Mucosa of stomach (tissue), 1 donor: ENCODE data around the gene LILRB2.
"Not testable (repeated sequence)": the region's sequence is repeated elsewhere in the genome, so short reads cannot be mapped to it uniquely, and the experiment has no call there.

Experiments used
- H3K27me3 ChIP-seq: one replicate; pipeline ENCODE4 v1.7.0; 2013; ENCODE audit warnings: mild to moderate bottlenecking, low read length; ENCODE audit not compliant: control insufficient read depth, insufficient read depth
- H3K36me3 ChIP-seq: one replicate; pipeline ENCODE4 v1.7.0; 2013; ENCODE audit warnings: low read length; ENCODE audit not compliant: control insufficient read depth, insufficient read depth
- H3K4me1 ChIP-seq: one replicate; pipeline ENCODE4 v1.7.0; 2013; ENCODE audit warnings: mild to moderate bottlenecking, low read length; ENCODE audit not compliant: control insufficient read depth, insufficient read depth
- H3K4me3 ChIP-seq: one replicate; pipeline ENCODE4 v1.7.0; 2013; ENCODE audit warnings: low read length
- H3K9ac ChIP-seq: one replicate; pipeline ENCODE4 v1.7.0; 2013; ENCODE audit warnings: mild to moderate bottlenecking, low read length, moderate library complexity
- H3K9me3 ChIP-seq: one replicate; pipeline ENCODE4 v1.7.0; 2013; ENCODE audit warnings: mild to moderate bottlenecking, low read length, moderate library complexity; ENCODE audit not compliant: control insufficient read depth
- donor health status: Pancreatic carcinoma.

The LILRB2 gene

GRCh38 chr19:54281007-54281728 is at the start of gene LILRB2:
TSS of gene LILRB2 (minus strand) at chr19:54281110. CDS start at chr19:54280496, 614 bp downstream.
- Histone ChIP-seq H3K27me3 (no peaks in the 10 kb centered on the region), H3K4me3 (no peak within 1 kb of the TSS), H3K36me3 (no peaks in the 10 kb centered on the region), H3K4me1 (no peaks in the 10 kb centered on the region), H3K9ac (no peak within 1 kb of the TSS), H3K9me3 (no peaks in the 10 kb centered on the region)

DNA sequence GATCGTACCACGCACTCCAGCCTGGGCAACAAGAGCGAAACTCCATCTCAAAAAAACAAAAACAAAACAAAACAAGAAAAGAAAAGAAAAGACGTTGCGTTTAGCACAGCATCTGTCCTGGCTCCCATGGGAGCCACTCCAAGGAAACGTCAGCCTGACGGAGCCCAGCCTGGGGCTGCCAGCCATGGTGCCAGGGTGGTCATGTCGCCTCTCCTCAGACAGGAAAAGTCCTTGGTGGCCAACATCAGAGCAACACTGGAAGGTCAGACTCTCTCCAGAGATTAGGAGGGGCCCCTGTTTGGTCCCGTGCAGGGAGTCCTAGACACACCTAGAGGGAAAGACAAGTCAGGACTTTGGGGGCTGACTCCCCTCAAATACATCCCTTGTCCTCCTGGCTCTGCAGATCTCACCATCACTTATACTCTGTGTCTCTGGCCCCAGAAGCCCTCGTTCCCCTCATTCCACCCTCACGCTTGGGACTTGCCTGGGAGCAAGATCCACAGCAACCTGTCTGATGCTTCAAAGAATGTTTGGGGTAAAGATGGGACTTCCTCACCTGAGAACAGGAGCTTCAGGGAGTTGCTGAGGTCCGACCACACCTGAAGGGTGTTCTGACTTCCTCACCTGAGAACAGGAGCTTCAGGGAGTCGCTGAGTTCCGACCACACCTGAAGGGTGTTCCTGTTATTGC is 48.7 kb upstream of the LILRB2 start:
- no peaks in the 10 kb centered on the region for H3K36me3 ChIP-seq

DNA sequence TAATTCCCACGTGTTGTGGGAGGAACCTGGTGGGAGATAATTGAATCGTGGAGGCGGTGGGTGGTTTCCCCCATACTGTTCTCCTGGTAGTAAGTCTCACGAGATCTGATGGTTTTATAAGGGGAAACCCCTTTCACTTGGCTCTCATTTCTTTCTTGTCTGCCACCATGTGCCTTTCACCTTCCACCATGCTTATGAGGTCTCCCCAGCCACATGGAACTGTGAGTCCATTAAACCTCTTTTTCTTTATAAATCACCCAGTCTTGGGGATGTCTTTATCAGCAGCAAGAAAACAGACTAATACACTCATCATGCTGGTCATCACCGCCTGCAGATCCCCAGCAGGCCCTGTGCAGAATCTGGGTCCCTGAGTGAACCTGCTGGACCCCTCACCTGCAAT is 47.9 kb upstream of the LILRB2 start:
- H3K9ac ChIP-seq, H3K36me3 ChIP-seq, H3K27me3 ChIP-seq, H3K4me3 ChIP-seq, H3K9me3 ChIP-seq, H3K4me1 ChIP-seq: not testable (repeated sequence)

More for the DNA sequence above, 48.7 kb upstream of the LILRB2 start:
- no peak overlapping the region for H3K4me3 ChIP-seq
- peaks cover 3% of the 10 kb centered on the region for H3K27me3 ChIP-seq
- H3K9me3 ChIP-seq: no peaks in the 10 kb centered on the region
- H3K4me1 ChIP-seq: no peaks in the 10 kb centered on the region
- no peak overlapping the region for H3K9ac ChIP-seq

GRCh38 chr19:54325631-54326030 is 44.7 kb upstream of the LILRB2 start:
- Histone ChIP-seq H3K4me3 (no peak overlapping the region), H3K36me3 (no peaks in the 10 kb centered on the region), H3K27me3 (peaks cover 3% of the 10 kb centered on the region), H3K4me1 (no peaks in the 10 kb centered on the region), H3K9ac (no peak overlapping the region), H3K9me3 (no peaks in the 10 kb centered on the region)

GRCh38 chr19:54325194-54325621 is 44.3 kb upstream of the LILRB2 start:
- H3K27me3 ChIP-seq: peaks cover 3% of the 10 kb centered on the region

GRCh38 chr19:54324071-54324470 is 43.2 kb upstream of the LILRB2 start:
- Histone ChIP-seq H3K27me3 (peaks cover 3% of the 10 kb centered on the region), H3K4me3 (no peak overlapping the region)

More at GRCh38 chr19:54325194-54325621, 44.3 kb upstream of the LILRB2 start:
- H3K4me1 ChIP-seq: no peaks in the 10 kb centered on the region
- peak overlapping the region; percentile 7 for H3K9ac ChIP-seq
- H3K36me3 ChIP-seq: no peaks in the 10 kb centered on the region
- no peak overlapping the region for H3K4me3 ChIP-seq
- H3K9me3 ChIP-seq: no peaks in the 10 kb centered on the region

DNA sequence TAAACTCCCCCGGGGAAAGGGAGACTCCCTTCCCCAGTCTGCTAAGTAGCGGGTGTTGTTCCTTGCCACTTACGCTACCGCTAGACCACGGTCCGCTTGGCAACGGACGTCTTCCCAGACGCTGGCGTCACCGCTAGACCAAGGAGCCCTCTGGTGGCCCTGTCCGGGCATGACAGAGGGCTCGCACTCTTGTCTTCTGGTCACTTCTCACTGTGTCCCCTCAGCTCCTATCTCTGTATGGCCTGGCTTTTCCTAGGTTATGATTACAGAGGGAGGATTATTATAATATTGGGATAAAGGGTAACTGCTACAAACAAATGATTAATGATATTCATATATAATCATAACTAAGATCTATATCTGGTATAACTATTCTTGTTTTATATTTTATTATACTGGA is 42.0 kb upstream of the LILRB2 start:
- H3K27me3 ChIP-seq, H3K4me3 ChIP-seq, H3K9me3 ChIP-seq, H3K9ac ChIP-seq, H3K4me1 ChIP-seq, H3K36me3 ChIP-seq: not testable (repeated sequence)

More at GRCh38 chr19:54324071-54324470, 43.2 kb upstream of the LILRB2 start:
- Histone ChIP-seq H3K4me1 (no peaks in the 10 kb centered on the region), H3K9ac (no peak overlapping the region), H3K9me3 (no peaks in the 10 kb centered on the region), H3K36me3 (no peaks in the 10 kb centered on the region)

- not testable (repeated sequence) for H3K4me3 ChIP-seq, H3K9me3 ChIP-seq, H3K36me3 ChIP-seq, H3K9ac ChIP-seq, H3K27me3 ChIP-seq, H3K4me1 ChIP-seq
These were observed 41.4 kb upstream of the LILRB2 start for GRCh38 chr19:54322295-54322694.

- Histone ChIP-seq H3K4me3 (no peak overlapping the region), H3K9ac (no peak overlapping the region), H3K36me3 (no peaks in the 10 kb centered on the region), H3K4me1 (no peaks in the 10 kb centered on the region), H3K27me3 (peaks cover 5% of the 10 kb centered on the region), H3K9me3 (no peaks in the 10 kb centered on the region)
These were observed 39.2 kb upstream of the LILRB2 start for GRCh38 chr19:54319892-54320670.

- Histone ChIP-seq H3K27me3 (peaks cover 4% of the 10 kb centered on the region), H3K9me3 (no peaks in the 10 kb centered on the region), H3K9ac (no peak overlapping the region), H3K4me1 (no peaks in the 10 kb centered on the region), H3K4me3 (no peak overlapping the region), H3K36me3 (no peaks in the 10 kb centered on the region)
These were observed 38.1 kb upstream of the LILRB2 start for GRCh38 chr19:54319049-54319448.

DNA sequence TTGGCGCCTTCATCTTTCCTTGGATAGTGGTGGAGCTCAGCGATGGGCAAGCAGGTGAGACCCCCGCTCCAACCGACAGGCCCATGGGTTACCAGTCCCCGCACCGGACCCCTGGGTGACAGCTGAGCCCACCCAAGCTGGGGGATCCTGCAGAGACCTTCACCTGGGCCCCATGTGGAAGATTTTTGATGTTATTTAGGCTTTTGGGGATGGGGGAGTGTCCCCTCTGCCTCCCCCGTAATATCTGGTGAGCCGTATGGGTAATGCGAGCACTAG is 37.0 kb upstream of the LILRB2 start:
- no peaks in the 10 kb centered on the region for H3K9me3 ChIP-seq
- no peak overlapping the region for H3K4me3 ChIP-seq
- H3K36me3 ChIP-seq: no peaks in the 10 kb centered on the region
- no peaks in the 10 kb centered on the region for H3K4me1 ChIP-seq
- no peak overlapping the region for H3K9ac ChIP-seq
- H3K27me3 ChIP-seq: peaks cover 4% of the 10 kb centered on the region
